Stimulated activated CD8-positive, alpha-beta memory T cell treated with anti-CD3 and anti-CD28 coated beads, Interleukin-2, amount 100 ng/mL, for 48 hours (primary cell): ENCODE measurements around the gene KCNJ16.
"Not testable (repeated sequence)": the region's sequence is repeated elsewhere in the genome, so short reads cannot be mapped to it uniquely, and the experiment has no call there.

Source experiments
- DNase-seq, 2 donors: peaks; one replicate each; pipeline ENCODE4 v3.0.0-alpha.2; 2020; ENCODE audit warnings: low read depth in 2 of 2

The KCNJ16 gene

DNA sequence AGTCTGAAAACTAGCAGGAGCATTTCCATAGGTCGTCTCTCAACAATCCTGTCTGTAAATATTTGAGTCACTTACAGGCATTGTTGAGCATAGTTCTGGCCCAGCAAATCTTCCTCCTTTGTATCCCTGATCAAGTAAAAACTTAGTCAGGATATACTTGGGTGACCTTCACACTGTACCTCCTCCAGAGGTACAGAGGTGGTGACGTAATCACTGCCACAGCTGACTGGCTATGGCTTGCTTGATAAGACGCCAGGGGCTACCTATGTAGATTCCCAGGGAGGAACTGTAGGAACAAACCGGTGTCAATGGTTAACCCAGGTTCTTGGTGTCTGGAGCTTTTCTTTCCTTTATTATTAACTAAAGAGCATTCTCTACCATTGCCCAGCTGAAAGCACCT, at the start of gene KCNJ16:
Gene KCNJ16, plus strand, starts transcription at position 270 of the 400 bp plus-strand sequence. CDS start 56,863 bp downstream, outside the sequence.
- no peak for DNase-seq

DNA sequence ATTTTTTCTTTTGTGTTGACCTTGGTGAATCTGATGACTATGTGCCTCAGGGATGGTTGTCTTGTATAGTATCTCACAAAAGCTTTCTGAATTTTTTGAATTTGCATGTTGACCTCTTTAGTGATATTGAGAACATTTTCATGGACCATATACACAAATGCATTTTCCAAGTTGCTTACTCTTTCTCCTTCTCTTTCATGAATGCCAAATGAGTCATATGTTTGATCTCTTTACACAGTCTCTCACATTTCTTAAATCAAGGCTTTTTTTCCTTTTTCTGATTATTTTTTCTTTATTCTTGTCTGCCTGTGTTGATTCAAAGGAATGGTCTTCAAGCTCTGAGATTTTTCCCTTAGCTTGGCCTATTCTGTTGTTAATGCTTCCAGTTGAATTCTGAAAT, 46.6 kb upstream of the KCNJ16 start:
- DNase-seq = no peak

DNA sequence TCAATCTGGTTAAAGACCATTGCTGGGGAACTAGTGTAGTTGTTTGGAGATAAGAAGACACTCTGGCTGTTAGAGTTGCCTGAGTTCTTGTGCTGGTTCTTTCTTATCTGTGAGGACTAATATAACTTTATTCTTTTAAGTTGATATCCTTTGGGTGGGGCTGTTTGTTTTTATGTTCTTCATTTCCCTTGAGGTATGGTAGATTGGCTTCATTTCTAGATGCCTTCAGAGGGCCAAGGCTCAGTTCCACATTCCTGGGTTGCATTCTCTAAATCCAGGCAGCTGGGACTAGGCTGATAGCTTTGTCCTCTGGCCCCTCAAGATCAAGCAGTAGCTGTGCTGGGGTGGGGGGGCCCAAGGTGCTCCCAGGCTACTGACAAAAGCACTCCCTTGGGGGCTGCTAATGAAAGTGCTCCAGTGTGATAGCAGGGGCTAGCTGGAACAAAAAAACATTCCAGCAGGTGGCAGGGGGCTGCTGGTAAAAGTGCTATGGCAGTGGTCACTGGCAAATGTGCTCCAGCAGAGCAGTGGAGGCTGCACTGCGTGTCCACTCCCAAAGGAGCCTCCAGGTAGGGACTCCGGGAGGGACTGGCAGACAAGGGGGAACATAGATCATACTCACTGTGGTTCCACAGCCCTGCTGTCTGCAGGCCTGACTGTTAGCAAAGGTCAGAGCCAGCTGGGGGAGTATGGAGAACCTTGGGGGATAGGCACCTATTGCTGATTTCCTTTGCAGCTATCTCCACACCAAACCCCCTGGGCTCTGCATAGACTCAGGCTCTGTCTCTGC, 45.9 kb upstream of the KCNJ16 start:
- DNase-seq = no peak

DNA sequence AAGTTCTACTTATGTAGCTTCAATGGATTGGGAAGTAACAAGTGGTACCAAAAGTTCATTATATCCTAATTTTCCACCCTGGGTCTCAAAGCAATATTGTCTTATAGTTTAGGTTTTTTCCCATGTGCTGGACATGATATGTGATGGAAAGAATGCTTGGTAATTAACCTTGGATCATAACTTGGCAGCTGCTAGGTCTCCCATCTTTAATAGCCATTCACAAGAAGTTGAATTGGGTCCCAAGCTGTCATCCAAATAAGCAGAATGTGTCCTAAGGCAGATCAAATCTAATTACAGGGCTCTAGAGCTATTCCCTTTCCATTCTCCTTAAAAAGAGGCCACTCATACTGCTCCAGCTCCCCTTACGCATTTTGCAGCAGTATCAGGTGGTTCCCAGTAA, 44.7 kb upstream of the KCNJ16 start:
- DNase-seq = no peak

DNA sequence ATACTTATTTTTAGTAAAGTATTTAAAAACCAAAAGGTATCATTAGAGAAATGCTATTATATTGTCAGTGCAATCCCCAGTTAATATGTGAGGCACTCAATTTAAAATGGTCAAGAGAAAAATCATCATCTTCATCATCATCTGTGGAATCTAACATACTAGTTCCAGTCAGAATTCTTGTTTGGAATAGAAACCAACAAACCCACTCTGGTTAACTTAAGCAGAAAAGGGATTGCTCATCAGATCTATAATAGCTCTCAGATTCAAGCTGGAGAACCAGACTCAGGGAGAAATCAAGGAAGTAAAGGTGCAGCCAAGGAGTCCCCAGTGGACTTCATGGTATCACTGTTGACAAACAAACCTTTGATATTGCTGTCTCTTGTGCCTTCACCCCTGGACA, 43.7 kb upstream of the KCNJ16 start:
- no peak for DNase-seq

DNA sequence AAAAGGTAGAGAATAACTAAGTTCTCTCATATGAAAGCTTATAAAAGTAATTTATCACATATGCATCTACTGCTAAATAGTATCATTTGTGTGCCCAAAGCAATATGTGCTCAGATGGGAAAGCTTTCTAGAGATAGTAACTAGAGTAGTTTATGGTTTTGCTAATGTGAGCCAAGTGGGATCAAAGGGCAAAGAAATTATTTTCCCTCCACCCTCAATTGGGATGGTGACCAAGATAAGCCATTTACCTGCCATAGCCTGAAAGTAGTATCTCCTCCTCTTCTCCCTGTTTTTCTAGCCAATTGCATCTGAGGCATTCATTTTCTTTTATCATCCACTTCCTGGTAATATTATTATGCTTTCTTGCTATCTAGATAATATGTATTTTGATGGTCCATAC, 41.9 kb upstream of the KCNJ16 start:
- DNase-seq = no peak

DNA sequence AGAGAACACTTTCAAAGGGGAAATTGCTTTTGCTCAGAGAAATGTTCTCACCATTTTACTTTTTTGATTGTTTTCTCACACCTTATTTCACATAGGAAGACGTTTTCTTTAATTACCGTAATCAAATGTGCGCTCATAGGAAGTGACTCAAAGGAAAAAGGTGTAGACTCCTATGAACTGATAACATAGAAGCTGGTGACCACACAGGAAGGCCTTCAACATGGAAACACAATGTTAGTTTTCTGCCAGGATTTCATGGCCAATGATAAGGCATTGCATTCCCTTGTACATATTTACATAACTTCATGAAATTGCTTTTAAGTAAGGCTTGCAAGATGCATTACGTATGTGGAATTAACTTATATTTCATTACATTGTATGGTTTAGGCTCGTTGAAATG, 40.9 kb upstream of the KCNJ16 start:
- no peak for DNase-seq

DNA sequence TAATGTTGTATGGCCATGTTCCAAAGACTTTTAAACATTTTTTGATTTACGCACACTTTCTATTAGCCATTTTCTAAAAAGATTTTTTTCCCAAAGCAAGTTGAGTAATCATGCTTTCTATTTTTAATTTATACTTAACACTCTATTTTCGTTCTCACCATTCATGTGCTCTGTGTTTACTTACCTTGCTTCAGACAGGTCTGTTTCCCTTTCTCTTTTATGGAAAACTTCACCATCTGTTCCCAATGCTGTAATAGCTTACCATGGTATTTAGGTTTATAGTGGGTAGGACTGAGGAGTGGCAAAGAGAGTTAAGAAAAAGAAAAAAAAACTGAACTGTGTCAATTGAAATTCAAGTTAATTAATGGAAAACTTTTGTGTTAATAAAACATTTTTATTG, 37.5 kb upstream of the KCNJ16 start:
- no peak for DNase-seq

DNA sequence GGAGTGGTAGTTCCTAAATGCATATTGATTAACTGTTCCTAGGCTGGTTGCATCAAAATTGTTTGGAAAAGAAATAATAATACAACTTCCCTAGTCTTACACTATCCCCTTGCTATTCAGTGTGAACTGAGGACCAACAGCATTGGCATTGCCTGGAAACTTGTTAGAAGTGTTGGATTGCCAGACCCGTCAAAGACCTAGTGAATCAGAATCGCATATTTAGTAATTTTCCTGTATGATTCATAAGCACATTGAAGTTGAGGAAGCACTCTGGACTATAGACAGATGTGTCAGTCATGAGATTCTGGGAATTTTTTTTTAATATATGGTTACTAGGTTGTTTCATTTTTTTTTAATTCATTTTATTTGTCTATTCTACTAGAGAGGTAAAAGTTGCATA, 34.7 kb upstream of the KCNJ16 start:
- DNase-seq = no peak

DNA sequence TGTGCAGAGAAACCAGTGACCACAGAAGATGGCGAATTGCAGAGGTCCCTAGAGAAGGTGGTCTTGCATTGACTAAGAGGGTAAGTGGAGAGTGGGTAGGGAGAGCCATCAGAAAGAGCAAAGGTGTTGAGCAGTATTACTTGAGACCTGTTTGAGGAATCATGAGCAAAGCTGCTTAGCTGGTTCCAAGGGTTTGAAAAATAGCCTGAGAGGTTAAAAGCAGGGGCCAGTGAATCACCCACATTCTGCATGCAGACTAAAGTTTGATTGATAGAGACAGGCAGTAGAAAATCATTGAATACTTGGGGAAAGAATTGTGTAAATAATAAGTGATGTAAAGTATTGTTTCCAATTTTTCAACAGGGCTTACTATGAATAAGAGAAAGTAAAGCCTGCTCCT, 34.0 kb upstream of the KCNJ16 start:
- DNase-seq = no peak

DNA sequence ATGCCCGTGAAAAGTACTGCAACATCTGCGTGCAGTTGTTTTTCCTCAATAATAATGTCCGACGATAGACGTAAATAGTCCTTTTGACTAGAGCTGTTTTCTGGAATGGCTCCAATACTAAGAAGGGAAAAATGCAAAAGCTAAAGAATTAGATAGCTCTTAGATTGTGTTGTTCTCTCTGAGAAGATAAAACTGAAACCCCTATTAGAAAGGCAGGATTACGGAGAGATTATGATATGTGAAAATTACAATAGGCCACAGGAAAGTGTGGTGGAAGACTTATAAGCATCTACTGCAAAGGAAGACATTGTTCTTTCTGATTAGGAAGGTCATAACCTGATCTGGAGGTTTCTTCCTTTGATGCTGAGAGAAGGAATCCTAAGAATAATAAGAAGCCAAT, 33.5 kb upstream of the KCNJ16 start:
- DNase-seq = no peak

DNA sequence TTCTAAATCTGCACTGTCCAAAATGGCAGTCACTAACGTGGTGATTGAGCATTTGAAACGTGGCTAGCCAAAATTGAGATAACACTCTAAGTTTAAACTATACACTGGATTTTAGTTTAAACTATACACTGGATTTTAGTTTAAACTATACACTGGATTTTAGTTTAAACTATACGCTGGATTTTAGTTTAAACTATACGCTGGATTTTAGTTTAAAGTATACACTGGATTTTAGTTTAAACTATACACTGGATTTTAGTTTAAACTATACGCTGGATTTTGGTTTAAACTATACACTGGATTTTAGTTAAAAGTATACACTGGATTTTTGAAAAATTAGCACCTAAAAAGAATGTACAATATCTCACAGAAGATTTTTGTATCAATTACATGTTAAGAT, 29.2 kb upstream of the KCNJ16 start:
- DNase-seq = not testable (repeated sequence)

DNA sequence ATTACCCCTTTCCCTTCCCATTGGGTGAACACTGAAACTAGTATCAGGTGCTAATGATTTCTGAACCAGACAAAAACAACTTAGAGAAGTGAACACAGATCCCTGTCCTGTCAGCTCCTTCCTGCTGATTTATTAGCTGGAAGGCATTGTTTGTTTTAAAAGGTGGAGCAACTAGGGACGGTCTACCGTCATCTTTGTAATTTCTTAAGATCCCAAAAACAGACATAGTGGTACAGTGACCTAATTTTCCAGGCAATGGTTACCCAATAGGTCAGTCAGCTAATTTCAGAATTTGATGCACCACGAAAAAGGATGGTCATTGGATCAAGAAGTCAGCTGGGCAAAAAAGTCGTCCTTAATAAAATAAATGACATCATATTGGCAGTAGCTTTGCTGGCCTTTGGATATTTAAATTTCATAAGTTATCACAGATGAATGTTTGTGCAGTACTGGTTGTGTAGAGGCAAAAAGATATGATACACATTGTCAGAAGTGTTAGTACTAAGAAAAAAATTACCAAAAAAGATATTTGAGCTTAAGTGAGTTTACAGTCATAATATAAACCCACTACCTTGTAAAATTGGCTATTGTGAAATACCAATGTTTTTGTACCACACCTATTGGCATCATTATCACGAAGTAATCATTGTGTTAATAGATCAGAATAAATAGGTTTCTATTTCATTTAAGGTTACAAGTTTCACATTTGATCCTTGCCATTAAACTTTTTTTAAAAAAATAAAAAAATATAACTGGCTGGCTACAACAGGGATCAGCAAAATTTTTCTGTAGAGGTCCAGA, 27.2 kb upstream of the KCNJ16 start:
- no peak for DNase-seq

DNA sequence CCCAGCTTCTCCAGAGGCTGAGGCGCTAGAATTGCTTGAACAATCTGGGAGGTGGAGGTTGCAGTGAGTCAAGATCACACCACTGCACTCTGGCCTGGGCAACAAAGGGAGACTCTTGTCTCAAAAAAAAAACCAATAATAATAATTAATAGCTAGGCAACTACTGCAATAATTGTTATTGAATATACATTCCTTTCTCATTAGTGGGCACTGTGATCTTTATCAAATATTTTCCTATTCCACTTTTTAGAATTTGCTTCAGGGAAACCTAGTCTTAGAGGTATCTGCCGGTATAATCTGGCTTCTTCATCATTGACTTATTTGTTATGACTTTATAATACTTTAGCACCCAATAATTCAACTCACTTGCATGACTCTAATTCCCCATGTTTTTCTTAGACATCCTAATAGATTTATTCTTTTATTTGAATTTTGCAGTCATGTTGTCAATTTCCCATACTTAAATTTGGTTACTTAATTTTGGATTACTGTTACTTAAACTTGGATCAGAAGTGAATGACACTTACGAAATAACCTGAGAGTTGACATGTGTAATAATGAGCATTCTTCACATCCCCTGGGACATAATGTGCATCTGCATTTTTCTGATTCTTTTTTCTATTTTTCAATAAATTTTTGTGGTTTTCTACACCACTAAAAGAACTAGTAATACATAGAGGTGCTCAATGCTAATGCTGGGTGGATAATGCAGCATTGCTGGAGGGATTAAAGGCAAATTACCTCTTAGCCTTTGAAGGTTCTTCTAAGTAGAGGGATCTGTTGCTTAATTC, 25.0 kb upstream of the KCNJ16 start:
- DNase-seq = no peak

DNA sequence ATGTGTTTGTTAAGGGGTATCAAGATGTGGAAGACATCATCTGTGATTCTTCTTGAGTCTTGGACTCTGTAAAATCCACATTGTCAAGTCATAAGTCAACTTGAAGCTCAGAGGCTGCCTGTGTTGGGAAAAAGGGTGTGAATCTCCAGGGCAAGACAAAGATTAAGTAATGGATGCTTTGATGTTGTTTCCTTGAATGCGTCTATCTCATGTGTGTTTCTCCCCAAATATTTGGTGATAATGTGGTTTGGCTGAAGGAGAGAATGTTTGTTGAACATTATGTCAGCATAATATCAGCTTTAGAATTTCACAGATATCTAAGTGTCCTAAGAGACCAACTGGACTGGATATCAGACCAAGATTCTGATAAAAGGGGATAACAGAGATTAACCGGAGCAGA, 24.1 kb upstream of the KCNJ16 start:
- no peak for DNase-seq

DNA sequence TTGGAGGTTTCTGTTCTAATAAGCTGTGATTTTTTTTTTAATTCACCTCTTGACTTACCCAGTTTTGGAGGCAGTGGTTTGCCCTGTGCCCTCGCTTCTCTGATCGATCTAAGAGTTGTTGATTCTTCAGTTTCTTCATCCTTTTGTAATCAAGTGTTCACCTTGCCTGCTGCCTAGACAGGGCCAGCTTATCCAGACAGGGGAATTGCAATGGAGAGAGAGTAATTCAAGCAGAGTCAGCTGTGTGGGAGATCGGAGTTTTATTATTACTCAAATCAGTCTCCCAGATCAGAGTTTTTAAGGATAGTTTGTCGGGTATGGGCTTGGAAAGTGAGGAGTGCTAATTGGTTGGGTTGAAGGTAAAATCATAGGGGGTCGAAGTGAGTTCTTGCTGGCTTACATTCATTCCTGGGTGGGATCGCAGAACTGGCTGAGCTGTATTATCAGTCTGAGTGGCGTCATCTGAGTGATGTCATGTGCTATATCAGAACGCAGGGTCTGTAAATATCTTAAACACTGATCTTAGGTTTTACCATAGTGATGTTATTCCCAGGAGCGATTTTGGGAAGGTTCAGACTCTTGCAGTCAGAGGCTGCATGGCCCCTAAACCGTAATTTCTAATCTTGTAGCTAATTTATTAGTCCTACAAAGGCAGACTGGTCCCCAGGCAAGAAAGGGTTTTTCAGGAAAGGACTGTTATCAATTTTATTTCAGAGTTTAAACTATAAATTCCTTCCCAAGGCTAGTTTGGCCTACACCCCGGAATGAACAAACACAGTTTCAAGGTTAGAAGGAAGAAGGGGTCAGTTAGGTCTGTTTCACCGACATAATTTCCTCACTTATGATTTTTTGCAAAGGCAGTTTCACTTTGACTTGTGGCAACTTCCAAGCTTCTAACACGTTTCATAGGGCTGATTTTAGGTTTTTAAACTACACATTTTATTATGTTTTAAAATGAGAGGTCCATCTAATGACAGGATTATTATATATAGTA, 21.5 kb upstream of the KCNJ16 start:
- DNase-seq = no peak

DNA sequence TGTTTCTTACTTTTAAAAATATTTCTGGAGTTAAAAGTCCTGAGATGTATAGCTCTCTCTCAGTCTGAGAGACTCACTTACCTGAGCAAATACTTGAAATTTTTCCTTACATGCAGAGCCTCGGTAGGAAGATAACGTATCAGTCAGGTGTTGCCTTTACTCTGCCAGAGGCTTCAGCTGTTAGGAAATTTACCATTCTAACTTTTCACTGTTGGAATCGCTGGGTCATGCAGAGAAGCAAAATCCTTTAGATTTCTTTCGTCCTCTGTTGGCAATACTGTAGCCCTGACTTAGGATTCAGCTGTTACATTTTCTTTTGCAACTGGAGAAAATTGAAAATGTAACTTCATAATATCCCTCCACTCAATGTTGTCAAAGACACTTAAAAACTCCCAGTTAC, 20.0 kb upstream of the KCNJ16 start:
- no peak for DNase-seq

DNA sequence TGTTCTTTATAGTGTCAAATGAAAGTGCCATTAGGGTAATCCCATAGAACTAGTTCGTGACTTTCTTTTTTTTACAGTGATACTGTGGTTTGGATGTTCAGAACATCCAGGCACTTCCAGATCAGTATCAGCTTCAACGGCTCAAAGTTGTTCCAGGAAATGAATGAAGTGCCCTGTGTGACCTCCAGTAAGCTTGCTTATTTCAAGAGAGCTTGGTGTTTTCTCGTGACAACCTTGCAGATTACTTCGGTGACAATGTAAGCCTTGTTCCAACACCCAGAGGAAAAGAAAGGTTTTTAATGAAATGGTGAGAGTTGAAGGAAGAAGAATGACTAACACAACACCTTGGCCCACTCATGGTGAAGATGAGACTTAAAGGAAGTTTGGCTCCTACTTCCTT, 16.0 kb upstream of the KCNJ16 start:
- no peak for DNase-seq

DNA sequence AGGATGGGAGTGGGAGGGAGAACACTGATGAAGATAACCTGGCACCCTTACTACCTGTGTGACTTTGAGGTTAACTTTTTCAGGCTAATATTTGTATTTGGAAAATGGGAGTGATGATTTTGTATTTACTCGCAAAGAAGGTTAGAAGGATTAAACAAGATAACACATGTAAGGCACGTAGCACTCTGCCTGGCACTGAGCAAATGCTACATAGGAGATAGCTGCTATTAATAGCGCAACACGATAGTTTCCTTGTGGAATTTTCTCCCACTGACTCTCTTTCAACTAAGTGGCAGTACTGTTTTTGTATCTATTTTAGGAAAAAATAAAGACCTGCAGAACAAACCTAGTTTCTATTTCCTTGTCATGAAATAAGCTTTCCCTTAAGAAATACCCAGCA, 15.4 kb upstream of the KCNJ16 start:
- no peak for DNase-seq

DNA sequence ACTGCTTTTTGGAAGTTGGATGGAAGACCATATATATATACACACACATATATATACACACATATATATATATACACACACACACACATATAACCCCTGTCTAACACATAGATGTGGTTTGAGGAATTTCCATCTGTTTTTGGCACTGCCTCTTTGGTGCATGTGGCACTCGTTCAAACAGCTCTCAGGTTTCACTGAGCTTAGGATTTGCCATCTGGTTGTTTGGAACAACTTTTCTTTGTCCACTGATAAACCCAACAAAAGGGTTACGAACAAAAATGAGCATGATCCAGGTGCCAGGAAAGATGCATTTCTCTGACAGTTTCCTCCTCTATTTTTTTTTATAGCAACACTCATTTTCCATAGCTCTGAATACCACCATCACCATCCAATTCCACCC, 14.6 kb upstream of the KCNJ16 start:
- DNase-seq = no peak

DNA sequence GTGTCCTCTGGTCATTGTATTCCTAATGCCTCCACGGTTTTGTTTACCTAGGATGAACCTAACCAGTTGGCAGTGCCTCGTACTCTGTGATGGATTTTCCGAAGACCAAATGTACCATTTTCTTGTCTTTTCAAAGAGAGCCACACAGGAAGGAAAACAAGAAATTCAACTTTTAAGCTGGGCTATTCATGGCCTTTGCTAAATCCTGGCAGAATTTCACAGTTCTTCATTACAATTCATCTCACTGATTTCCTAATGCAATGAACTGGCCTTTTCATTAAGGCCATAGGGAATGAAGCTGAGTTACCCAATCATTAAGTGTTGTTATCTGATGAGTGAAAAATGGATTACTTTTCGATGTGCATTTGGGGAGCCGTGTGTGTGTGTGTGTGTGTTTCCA, 7.9 kb upstream of the KCNJ16 start:
- no peak for DNase-seq
